ENCODE data around the gene RDH14.

Gene RDH14

GRCh38 chr2:18519914-18520450 is 40.5 kb downstream of the RDH14 start:
- DNase-seq = no peak

- DNase-seq = no peak
Observed at GRCh38 chr2:18518116-18519111, 42.0 kb downstream of the RDH14 start.

- no peak for DNase-seq
Observed at GRCh38 chr2:18517386-18517785, 43.1 kb downstream of the RDH14 start.

GRCh38 chr2:18516112-18516511 is 44.3 kb downstream of the RDH14 start:
- DNase-seq = no peak

- no peak for DNase-seq
Observed at GRCh38 chr2:18514526-18515461, 45.7 kb downstream of the RDH14 start.

- no peak for DNase-seq
Observed at GRCh38 chr2:18510775-18511174, 49.7 kb downstream of the RDH14 start.

GRCh38 chr2:18506883-18507509 is 53.5 kb downstream of the RDH14 start:
- DNase-seq = no peak

GRCh38 chr2:18505703-18506341 is 54.6 kb downstream of the RDH14 start:
- DNase-seq = no peak

All from stimulated activated CD4-positive, alpha-beta T cell treated with anti-CD3 and anti-CD28 coated beads, Interleukin-2, amount 100 ng/mL, for 48 hours (primary cell).